Measurements from ENCODE around the gene CLDN7.

CLDN7 gene

DNA sequence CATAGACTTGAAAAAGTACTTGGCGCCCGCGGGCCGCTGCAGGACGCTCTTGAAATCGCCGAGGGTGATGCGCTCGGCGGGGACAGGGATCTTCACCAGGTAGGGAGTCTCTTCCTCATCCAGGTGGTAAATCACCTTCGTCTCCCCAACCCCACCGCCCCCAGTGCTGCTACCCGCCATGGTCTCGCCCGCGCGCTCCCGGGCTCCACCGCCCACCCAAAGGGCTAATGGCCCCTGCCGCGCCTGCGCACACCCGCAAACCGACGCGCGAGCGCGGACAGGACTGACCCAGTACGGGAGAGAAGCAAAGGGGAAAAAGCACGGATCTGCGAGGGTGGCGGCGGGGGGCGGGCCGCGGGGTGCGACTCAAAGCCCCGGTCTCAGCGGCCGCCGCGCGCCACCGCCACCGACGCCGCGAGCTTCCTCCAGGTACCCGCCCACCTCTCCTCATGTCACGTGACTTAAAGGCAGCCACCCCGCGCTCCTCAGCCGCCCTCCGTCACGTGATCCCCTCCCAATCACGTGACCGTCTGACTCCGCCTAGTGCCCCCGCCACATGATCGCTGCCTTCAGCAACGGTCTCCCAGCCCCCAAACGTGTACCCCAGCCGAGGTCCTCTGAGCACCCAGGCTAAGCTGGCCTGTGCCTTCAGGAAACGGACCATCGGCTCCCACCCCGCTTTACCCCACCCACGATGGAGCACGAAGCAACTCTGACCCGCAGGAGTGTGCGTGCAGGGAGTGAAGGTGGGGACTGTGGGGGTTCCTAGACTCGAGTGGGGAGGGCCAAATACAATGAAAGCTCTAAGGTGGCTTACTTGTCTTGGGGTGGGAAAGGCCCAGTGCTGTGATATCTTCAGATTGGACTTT is 28.0 kb downstream of the CLDN7 start, which contains the start of gene DVL2:
Gene DVL2 (minus strand): TSS at position 435 of the 869 bp plus-strand sequence. CDS start 255 bp downstream, at position 180.
- H3K9me3 ChIP-seq (ENCODE audit: control insufficient read depth, insufficient read depth, low read depth, low read length): no peaks in the 10 kb centered on the region
- H3K36me3 ChIP-seq (ENCODE audit: control insufficient read depth, insufficient read depth, low read length): peaks cover 44% of the 10 kb centered on the region
- H3K4me3 ChIP-seq (ENCODE audit: low read depth, low read length): peak within 1 kb of the TSS; percentile 83
- peaks cover 13% of the 10 kb centered on the region; the same call in 1 of the 2 replicates for H3K4me1 ChIP-seq (ENCODE audit: control insufficient read depth, insufficient read depth, low read length)
- peak within 1 kb of the TSS; percentile 84 for H3K27ac ChIP-seq (ENCODE audit: low read depth, low read length)
- peak within 1 kb of the TSS; percentile 93 for H3K9ac ChIP-seq (ENCODE audit: low read length)
- no peaks in the 10 kb centered on the region for H3K27me3 ChIP-seq (ENCODE audit: control insufficient read depth, insufficient read depth, low read length)

DNA sequence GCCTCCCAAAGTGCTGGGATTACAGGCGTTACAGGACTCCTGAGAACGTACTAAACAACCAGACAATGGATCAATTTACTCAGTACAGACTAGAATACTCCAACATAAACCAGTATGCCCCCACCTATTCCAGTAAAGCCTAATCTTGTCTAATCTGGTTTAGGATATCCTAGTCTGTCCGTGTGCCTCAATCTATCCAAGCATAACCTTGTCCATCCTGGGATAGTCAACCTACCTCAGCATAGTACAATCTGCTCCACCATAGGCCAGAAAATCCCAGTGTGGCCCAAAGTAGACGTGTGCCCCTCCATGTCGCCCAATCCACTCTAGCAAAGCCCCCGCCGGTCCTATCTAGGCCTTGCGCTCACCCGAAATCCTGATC is 28.6 kb downstream of the CLDN7 start:
- H3K4me3 ChIP-seq (ENCODE audit: low read depth, low read length): peak overlapping the region; percentile 83
- H3K36me3 ChIP-seq (ENCODE audit: control insufficient read depth, insufficient read depth, low read length): peaks cover 51% of the 10 kb centered on the region
- peaks cover 13% of the 10 kb centered on the region; the same call in 1 of the 2 replicates for H3K4me1 ChIP-seq (ENCODE audit: control insufficient read depth, insufficient read depth, low read length)
- peak overlapping the region; percentile 84 for H3K27ac ChIP-seq (ENCODE audit: low read depth, low read length)
- H3K9ac ChIP-seq (ENCODE audit: low read length): peak overlapping the region; percentile 93
- no peaks in the 10 kb centered on the region for H3K27me3 ChIP-seq (ENCODE audit: control insufficient read depth, insufficient read depth, low read length)
- no peaks in the 10 kb centered on the region for H3K9me3 ChIP-seq (ENCODE audit: control insufficient read depth, insufficient read depth, low read depth, low read length)

DNA sequence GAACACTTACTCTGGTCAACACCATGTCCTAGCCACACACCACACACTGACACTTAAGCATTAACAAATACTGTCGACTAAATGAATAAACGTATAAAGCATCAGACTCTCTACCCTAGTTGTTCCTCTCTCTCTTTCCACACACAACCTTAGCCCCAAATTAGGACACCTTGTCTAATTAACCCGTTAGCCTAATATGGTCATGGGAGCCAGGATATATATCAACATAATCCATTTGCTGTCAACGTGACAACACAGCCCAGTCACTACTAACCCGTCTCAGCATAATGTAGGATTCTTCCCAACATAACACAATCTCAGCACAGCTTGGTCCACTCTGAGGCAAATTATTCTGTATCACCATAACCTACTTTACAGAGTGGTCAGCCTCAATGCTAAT is 30.2 kb downstream of the CLDN7 start:
- Histone ChIP-seq H3K36me3 (ENCODE audit: control insufficient read depth, insufficient read depth, low read length) (peaks cover 63% of the 10 kb centered on the region), H3K4me3 (ENCODE audit: low read depth, low read length) (peak overlapping the region; percentile 40), H3K9ac (ENCODE audit: low read length) (no peak overlapping the region), H3K9me3 (ENCODE audit: control insufficient read depth, insufficient read depth, low read depth, low read length) (no peaks in the 10 kb centered on the region), H3K27ac (ENCODE audit: low read depth, low read length) (no peak overlapping the region), H3K4me1 (ENCODE audit: control insufficient read depth, insufficient read depth, low read length) (peaks cover 8% of the 10 kb centered on the region; the same call in 1 of the 2 replicates), H3K27me3 (ENCODE audit: control insufficient read depth, insufficient read depth, low read length) (no peaks in the 10 kb centered on the region)

DNA sequence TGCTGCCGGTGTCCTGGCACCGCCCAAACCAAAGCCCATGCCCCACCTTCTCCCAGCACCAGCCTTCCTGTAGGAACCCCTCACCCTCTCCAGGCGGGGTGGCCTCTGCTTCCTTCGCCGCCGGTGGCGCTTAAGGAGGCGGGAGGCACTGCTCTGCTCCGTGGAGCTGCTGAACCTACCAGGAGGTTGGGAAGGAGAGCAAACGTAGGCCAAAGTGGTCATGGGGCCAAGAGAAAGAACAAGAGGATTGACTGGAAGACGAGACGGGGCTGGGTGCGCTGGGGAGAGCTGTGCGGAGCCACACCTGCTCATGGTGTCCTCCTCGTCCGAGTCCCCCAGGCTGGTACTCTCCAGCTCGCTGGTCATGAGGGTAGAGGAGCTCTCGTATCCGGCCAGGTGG is 32.8 kb downstream of the CLDN7 start:
- H3K9ac ChIP-seq (ENCODE audit: low read length): no peak overlapping the region
- H3K36me3 ChIP-seq (ENCODE audit: control insufficient read depth, insufficient read depth, low read length): peaks cover 64% of the 10 kb centered on the region
- no peak overlapping the region for H3K27ac ChIP-seq (ENCODE audit: low read depth, low read length)
- H3K27me3 ChIP-seq (ENCODE audit: control insufficient read depth, insufficient read depth, low read length): no peaks in the 10 kb centered on the region
- H3K4me3 ChIP-seq (ENCODE audit: low read depth, low read length): no peak overlapping the region
- no peaks in the 10 kb centered on the region for H3K9me3 ChIP-seq (ENCODE audit: control insufficient read depth, insufficient read depth, low read depth, low read length)
- peaks cover 7% of the 10 kb centered on the region; the same call in 1 of the 2 replicates for H3K4me1 ChIP-seq (ENCODE audit: control insufficient read depth, insufficient read depth, low read length)

DNA sequence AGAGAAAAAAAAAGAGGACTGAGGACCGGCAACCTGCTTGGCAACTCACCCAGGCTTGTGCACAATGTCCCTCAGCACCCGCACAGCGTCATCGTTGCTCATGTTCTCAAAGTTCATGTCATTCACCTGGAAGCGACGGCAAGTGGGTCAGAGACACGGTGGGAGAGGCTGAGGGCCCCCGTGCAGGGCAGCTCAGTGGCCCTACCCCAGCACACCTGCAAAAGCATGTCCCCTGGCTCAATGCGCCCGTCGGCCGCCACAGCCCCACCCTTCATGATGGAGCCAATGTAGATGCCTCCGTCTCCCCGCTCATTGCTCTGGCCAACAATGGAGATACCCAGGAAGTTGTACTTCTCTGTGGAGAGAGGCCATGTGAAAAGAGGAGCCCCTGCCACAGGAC is 33.4 kb downstream of the CLDN7 start:
- H3K4me3 ChIP-seq (ENCODE audit: low read depth, low read length): no peak overlapping the region
- no peaks in the 10 kb centered on the region for H3K27me3 ChIP-seq (ENCODE audit: control insufficient read depth, insufficient read depth, low read length)
- H3K4me1 ChIP-seq (ENCODE audit: control insufficient read depth, insufficient read depth, low read length): peaks cover 7% of the 10 kb centered on the region; the same call in 1 of the 2 replicates
- no peak overlapping the region for H3K9ac ChIP-seq (ENCODE audit: low read length)
- H3K36me3 ChIP-seq (ENCODE audit: control insufficient read depth, insufficient read depth, low read length): peaks cover 70% of the 10 kb centered on the region
- H3K9me3 ChIP-seq (ENCODE audit: control insufficient read depth, insufficient read depth, low read depth, low read length): no peaks in the 10 kb centered on the region
- H3K27ac ChIP-seq (ENCODE audit: low read depth, low read length): no peak overlapping the region

DNA sequence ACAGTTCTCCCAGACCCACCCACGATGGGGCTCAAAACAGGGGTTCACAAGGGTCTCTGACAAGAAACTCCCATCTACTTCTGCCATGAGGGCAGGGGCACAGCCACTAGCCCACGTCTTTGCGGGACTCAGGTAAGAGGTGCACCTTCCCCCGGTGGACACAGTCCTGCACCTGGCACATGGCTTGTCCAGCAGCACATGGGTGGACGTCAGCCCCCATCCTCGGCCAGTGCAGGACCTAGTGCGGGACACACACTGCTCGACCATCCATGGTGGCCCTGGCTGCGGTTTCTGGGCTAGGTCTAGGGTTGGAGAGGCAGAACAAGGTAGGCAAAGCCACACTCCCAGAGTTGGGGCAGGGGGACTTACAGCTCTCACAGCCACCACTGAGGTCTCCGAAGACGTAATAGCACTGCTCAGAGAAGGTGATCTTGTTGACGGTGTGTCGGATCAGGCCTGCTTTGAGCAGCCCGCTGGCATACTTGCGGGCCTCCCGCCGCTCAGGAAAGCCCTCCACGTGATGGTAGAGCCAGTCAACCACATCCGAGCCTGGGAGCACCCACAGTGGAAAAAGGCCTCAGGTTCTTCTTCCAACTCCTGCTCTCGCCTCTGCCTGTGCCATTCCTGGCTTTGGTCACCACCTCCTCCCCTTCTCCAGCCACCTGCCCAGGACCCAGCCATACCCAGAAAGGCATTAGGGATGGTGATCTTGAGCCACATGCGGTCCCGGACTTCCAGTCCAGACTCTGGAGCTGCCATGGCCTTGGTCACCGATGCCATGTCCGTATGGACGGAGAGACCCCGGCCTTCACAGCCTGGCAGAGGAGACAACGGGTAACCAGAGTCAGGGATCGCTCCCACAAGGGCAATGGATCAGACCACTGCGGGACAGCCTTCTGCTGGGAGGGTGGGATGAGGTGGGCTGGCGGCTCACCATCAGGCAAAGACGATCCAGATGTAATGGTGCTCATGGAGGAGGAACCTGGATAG is 35.3 kb downstream of the CLDN7 start:
- no peak overlapping the region for H3K9ac ChIP-seq (ENCODE audit: low read length)
- peaks cover 89% of the 10 kb centered on the region for H3K36me3 ChIP-seq (ENCODE audit: control insufficient read depth, insufficient read depth, low read length)
- H3K27ac ChIP-seq (ENCODE audit: low read depth, low read length): no peak overlapping the region

DNA sequence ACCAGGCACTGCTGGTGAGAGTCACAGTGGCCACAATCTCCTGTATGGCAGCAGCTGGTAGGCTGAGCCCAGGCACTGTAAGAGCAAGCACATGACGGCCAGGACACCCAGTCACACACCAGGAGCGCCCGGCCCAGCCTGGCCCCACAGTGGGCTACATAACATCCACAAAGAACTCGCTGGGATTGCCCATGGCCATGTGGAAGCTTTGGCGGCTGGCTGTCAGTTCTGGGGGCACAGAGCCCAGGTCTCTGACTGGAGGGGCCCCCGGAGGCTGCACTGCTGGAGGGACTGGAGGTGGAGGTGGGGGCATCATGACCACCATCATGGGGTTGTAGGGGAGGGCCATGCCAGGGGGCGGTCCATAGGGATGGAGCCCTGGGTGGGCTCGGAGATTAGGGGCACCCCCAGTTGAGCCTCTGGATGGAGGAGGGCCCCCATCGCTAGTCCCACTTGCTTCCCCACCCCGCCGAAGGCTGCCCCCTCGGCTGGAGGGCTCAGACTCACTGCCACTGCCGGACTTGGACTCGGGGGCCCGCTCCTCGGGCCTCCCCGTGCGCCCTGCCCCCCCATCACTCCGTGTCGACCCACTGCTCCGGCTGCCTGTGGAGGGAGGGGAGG is 36.5 kb downstream of the CLDN7 start:
- no peak overlapping the region for H3K27ac ChIP-seq (ENCODE audit: low read depth, low read length)
- H3K27me3 ChIP-seq (ENCODE audit: control insufficient read depth, insufficient read depth, low read length): no peaks in the 10 kb centered on the region
- H3K4me3 ChIP-seq (ENCODE audit: low read depth, low read length): no peak overlapping the region
- H3K9ac ChIP-seq (ENCODE audit: low read length): no peak overlapping the region
- H3K36me3 ChIP-seq (ENCODE audit: control insufficient read depth, insufficient read depth, low read length): peaks cover 100% of the 10 kb centered on the region
- no peaks in the 10 kb centered on the region for H3K9me3 ChIP-seq (ENCODE audit: control insufficient read depth, insufficient read depth, low read depth, low read length)
- peaks cover 5% of the 10 kb centered on the region; the same call in 1 of the 2 replicates for H3K4me1 ChIP-seq (ENCODE audit: control insufficient read depth, insufficient read depth, low read length)

More for the DNA sequence above, 35.3 kb downstream of the CLDN7 start:
- no peaks in the 10 kb centered on the region; the same call in 1 of the 2 replicates for H3K4me1 ChIP-seq (ENCODE audit: control insufficient read depth, insufficient read depth, low read length)
- no peak overlapping the region for H3K4me3 ChIP-seq (ENCODE audit: low read depth, low read length)
- H3K9me3 ChIP-seq (ENCODE audit: control insufficient read depth, insufficient read depth, low read depth, low read length): no peaks in the 10 kb centered on the region
- H3K27me3 ChIP-seq (ENCODE audit: control insufficient read depth, insufficient read depth, low read length): no peaks in the 10 kb centered on the region

DNA sequence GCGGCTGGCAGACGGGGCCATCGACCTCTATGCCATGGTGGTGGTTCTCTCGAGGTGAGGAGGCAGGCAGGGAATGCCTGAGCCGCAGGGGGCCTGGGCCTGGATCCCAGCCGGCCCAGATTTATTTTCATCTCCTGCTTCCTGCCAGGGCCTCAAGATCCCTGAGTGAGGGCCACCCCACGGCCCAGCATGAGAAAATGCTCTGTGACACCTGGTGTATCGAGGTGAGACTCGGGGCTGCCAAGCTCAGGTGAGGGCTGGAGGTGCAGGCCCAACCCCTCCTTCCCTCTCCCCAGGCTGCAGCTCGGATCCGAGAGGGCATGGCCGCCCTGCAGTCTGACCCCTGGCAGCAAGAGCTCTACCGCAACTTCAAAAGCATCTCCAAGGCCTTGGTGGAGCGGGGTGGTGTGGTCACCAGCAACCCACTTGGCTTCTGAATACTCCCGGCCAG is 37.6 kb downstream of the CLDN7 start:
- no peak overlapping the region for H3K4me3 ChIP-seq (ENCODE audit: low read depth, low read length)
- no peaks in the 10 kb centered on the region for H3K27me3 ChIP-seq (ENCODE audit: control insufficient read depth, insufficient read depth, low read length)
- no peak overlapping the region for H3K27ac ChIP-seq (ENCODE audit: low read depth, low read length)
- peaks cover 9% of the 10 kb centered on the region; the same call in 1 of the 2 replicates for H3K4me1 ChIP-seq (ENCODE audit: control insufficient read depth, insufficient read depth, low read length)
- no peaks in the 10 kb centered on the region for H3K9me3 ChIP-seq (ENCODE audit: control insufficient read depth, insufficient read depth, low read depth, low read length)
- H3K9ac ChIP-seq (ENCODE audit: low read length): no peak overlapping the region
- H3K36me3 ChIP-seq (ENCODE audit: control insufficient read depth, insufficient read depth, low read length): peaks cover 88% of the 10 kb centered on the region

DNA sequence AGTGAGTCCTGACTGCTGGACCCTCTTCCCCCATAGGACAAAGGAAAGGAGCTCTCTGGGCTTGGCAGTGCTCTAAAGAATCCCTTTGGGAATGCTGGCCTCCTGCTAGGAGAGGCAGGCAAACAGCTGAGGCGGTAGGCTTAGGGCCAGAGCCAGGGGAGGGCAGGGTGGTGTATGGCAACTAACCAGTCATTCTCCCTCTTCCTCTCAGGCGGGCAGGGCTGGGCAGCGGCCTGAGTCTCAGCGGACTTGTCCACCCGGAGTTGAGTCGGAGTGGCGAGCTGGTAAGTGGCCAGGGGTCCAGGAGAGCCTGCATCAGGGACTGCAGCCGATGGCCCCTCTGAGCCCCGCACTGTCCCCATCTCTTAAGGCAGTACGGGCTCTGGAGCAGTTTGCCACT is 38.2 kb downstream of the CLDN7 start:
- Histone ChIP-seq H3K36me3 (ENCODE audit: control insufficient read depth, insufficient read depth, low read length) (peaks cover 82% of the 10 kb centered on the region), H3K9ac (ENCODE audit: low read length) (no peak overlapping the region), H3K4me1 (ENCODE audit: control insufficient read depth, insufficient read depth, low read length) (peaks cover 13% of the 10 kb centered on the region), H3K9me3 (ENCODE audit: control insufficient read depth, insufficient read depth, low read depth, low read length) (no peaks in the 10 kb centered on the region), H3K27ac (ENCODE audit: low read depth, low read length) (no peak overlapping the region), H3K27me3 (ENCODE audit: control insufficient read depth, insufficient read depth, low read length) (no peaks in the 10 kb centered on the region), H3K4me3 (ENCODE audit: low read depth, low read length) (no peak overlapping the region)

DNA sequence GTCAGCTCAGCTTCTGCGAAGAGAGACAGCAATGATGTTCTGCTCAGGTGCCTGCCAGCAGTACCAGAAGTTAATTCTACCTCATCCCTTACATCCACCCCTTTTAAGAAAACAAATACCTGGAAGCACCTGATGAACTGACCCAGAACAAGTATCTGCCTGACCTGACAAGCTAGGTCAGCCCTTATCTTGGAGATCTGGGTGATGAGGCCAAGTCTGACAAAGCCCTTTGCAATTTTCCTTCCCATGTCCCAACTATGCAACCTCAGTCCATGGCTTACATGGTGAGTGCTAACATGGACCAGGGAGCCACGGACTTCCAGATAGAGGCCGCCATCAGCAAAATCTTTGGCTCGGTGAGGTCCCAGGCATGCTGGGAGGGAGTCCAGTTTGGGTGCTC is 38.9 kb downstream of the CLDN7 start:
- peaks cover 19% of the 10 kb centered on the region for H3K4me1 ChIP-seq (ENCODE audit: control insufficient read depth, insufficient read depth, low read length)
- H3K27me3 ChIP-seq (ENCODE audit: control insufficient read depth, insufficient read depth, low read length): no peaks in the 10 kb centered on the region
- no peak overlapping the region for H3K9ac ChIP-seq (ENCODE audit: low read length)
- H3K9me3 ChIP-seq (ENCODE audit: control insufficient read depth, insufficient read depth, low read depth, low read length): no peaks in the 10 kb centered on the region
- no peak overlapping the region for H3K4me3 ChIP-seq (ENCODE audit: low read depth, low read length)
- peaks cover 75% of the 10 kb centered on the region for H3K36me3 ChIP-seq (ENCODE audit: control insufficient read depth, insufficient read depth, low read length)
- no peak overlapping the region for H3K27ac ChIP-seq (ENCODE audit: low read depth, low read length)
